Ascending aorta (tissue), 2 donors: Measurements from ENCODE around the gene PCID2. TPM values are rescaled to one million over a fixed set of nuclear protein-coding genes. Genes with fewer than 3 reads are reported as not detected.

Source experiments
- DNase-seq, 2 donors: peaks; one replicate each; pipeline ENCODE4 v3.0.0-alpha.2; 2019; ENCODE audit warnings: low spot score in 2 of 2
- H3K27ac ChIP-seq, 2 donors: fragments of 200-600 bp; sonication (generic); one replicate each; pipeline ENCODE4 v1.5.1; 2016 to 2017; ENCODE audit warnings: mild to moderate bottlenecking in 1 of 2
- H3K27me3 ChIP-seq: fragments of 200-600 bp; sonication (generic); one replicate; pipeline ENCODE4 v1.5.1; 2017
- H3K36me3 ChIP-seq, 2 donors: fragments of 200-600 bp; sonication (generic); one replicate each; pipeline ENCODE4 v1.5.1; 2016
- H3K4me1 ChIP-seq, 2 donors: fragments of 200-600 bp; sonication (generic); one replicate each; pipeline ENCODE4 v1.5.1; 2016 to 2017; ENCODE audit warnings: mild to moderate bottlenecking in 1 of 2
- H3K4me3 ChIP-seq, 2 donors: fragments of 200-600 bp; sonication (generic); one replicate each; pipeline ENCODE4 v1.5.1; 2016 to 2017; ENCODE audit warnings: mild to moderate bottlenecking in 1 of 2
- H3K9me3 ChIP-seq, 2 donors: fragments of 200-600 bp; sonication (generic); one replicate each; pipeline ENCODE4 v1.5.1; 2016
- intact Hi-C: fragments of 100-400 bp; cut with DNase I; formaldehyde crosslinking; loops from one replicate; pipeline ENCODE4 v1.15.1; 2023
- total RNA-seq: library from RNA; depleted of rRNA; stranded (reverse); fragments of >200 nt; gene quantifications from one replicate; pipeline ENCODE4 v1.1.0, GENCODE V29; 2016
- TF ChIP-seq, protein P1 (sequence below), 3 experiments: fragments of 200-600 bp in 2 of 3; fragments of 450-650 bp in 1 of 3; sonication (generic) in 2 of 3; IDR thresholded peaks; one replicate each; pipeline ENCODE4 v1.5.1; 2016 to 2019; ENCODE audit warnings: antibody characterized with exemption in 3 of 3, mild to moderate bottlenecking in 1 of 3, moderate library complexity in 1 of 3

PCID2 gene
- total RNA-seq, 1 donor from 2014 or later: 50.8 TPM

DNA sequence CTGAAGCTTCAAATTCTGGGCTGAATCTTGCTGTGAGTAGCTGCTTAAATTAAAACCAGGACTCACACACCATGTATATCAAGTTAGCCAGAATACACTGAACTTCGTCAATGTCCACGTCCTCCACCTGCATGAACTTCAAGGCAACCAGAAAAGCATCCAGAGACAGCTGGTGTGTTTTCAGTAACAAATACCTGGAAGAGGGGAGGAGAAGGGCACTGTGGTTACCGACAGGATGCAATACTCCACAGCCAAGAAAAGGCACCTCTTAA is 29.6 kb downstream of the PCID2 start:
- no peak overlapping the region for H3K4me3 ChIP-seq
- intact Hi-C loops: no loop called here
- no peaks in the 10 kb centered on the region for H3K9me3 ChIP-seq
- no peaks in the 10 kb centered on the region for H3K4me1 ChIP-seq
- no peaks in the 10 kb centered on the region for H3K27me3 ChIP-seq
- TF ChIP-seq, protein P1, sequence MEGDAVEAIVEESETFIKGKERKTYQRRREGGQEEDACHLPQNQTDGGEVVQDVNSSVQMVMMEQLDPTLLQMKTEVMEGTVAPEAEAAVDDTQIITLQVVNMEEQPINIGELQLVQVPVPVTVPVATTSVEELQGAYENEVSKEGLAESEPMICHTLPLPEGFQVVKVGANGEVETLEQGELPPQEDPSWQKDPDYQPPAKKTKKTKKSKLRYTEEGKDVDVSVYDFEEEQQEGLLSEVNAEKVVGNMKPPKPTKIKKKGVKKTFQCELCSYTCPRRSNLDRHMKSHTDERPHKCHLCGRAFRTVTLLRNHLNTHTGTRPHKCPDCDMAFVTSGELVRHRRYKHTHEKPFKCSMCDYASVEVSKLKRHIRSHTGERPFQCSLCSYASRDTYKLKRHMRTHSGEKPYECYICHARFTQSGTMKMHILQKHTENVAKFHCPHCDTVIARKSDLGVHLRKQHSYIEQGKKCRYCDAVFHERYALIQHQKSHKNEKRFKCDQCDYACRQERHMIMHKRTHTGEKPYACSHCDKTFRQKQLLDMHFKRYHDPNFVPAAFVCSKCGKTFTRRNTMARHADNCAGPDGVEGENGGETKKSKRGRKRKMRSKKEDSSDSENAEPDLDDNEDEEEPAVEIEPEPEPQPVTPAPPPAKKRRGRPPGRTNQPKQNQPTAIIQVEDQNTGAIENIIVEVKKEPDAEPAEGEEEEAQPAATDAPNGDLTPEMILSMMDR (IDR thresholded peaks at IDR 0.05): no peak
- H3K27ac ChIP-seq: no peak overlapping the region
- no peak for DNase-seq
- H3K36me3 ChIP-seq: peaks cover 73 to 91% of the 10 kb centered on the region in 2 donors

DNA sequence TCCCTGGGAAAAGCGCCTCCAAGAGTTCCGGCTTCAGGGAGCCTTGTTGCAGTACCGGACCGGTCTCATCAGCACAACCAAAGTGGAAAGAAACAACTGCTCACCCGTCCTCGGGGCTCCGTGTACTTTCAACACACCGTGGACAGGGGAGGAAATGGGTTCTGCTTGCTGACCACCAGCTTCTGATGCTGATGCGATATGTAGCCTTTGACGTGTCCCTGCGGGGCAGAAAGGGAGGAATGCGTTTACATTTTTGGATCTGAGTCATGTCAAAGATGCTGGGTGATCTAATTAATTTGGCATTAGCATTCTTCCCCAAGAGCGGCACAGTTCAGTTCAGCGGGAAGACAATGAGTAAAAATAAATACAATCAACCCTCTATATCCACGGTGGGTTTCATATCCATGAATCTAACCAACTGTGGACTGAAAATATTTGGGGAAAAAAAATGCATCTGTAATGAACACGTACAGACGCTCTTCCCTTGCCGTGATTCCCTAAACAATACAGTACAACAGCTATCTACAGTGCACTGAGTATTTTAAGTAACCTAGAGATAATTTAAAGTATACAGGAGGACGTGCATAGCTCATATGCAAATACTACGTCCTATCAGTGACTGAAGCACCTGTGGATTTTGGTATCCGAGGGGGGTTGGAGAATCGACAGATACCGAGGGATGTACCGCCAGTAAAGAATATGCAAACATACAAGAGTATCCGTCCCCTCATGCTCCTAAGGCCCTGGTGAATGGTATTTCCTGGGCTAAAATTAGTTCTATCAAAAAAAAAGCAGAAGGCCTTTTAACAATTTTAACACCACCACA is 30.2 kb downstream of the PCID2 start:
- DNase-seq: no peak
- intact Hi-C loops: no loop called here
- TF ChIP-seq, protein P1 (IDR thresholded peaks at IDR 0.05): no peak
- H3K27ac ChIP-seq: no peak overlapping the region
- H3K4me1 ChIP-seq: no peaks in the 10 kb centered on the region
- H3K4me3 ChIP-seq: no peak overlapping the region
- no peaks in the 10 kb centered on the region for H3K27me3 ChIP-seq
- peaks cover 68 to 90% of the 10 kb centered on the region in 2 donors for H3K36me3 ChIP-seq
- H3K9me3 ChIP-seq: no peaks in the 10 kb centered on the region

DNA sequence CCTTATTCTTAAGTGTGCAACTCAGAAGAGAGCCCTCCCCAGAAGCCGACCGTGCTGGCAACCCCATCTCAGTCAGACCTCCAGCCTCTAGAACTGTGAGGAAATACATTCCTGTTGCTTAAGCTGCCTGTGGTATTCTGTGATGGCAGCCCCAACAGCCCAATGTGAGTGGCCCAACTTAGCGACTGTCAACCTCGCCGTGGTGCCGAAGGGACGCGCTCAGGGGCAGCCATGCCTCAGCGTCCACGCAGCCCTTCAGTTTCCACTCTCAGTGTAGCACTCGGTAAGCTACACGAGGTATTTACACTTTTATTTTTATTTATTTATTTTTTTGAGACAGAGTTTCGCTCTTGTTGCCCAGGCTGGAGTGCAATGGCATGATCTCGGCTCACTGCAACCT is 31.6 kb downstream of the PCID2 start:
- no peak overlapping the region for H3K27ac ChIP-seq
- TF ChIP-seq, protein P1 (IDR thresholded peaks at IDR 0.05): no peak
- H3K4me3 ChIP-seq: no peak overlapping the region
- DNase-seq: no peak
- intact Hi-C loops: no loop called here
- H3K36me3 ChIP-seq: peaks cover 70 to 82% of the 10 kb centered on the region in 2 donors
- H3K9me3 ChIP-seq: no peaks in the 10 kb centered on the region
- H3K27me3 ChIP-seq: no peaks in the 10 kb centered on the region
- no peaks in the 10 kb centered on the region for H3K4me1 ChIP-seq

DNA sequence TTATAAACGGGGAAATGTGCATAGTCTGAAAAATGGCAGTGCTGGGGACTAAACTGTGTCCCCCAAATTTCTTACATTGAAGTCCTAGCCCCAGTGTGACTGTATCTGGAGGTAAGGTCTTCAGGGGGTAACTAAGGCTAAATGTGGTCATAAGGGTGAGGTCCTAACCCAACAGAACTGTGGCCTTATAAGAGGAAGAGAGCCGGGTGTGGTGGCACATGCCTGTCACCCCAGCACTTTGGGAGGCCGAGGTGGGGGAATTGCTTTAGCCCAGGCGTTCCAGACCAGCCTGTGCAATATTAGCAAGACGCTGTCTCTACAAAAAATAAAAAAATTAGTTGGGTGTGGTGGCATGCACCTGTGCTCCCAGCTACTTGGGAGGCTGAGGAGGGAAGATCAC is 32.2 kb downstream of the PCID2 start:
- H3K36me3 ChIP-seq: peaks cover 70 to 84% of the 10 kb centered on the region in 2 donors

DNA sequence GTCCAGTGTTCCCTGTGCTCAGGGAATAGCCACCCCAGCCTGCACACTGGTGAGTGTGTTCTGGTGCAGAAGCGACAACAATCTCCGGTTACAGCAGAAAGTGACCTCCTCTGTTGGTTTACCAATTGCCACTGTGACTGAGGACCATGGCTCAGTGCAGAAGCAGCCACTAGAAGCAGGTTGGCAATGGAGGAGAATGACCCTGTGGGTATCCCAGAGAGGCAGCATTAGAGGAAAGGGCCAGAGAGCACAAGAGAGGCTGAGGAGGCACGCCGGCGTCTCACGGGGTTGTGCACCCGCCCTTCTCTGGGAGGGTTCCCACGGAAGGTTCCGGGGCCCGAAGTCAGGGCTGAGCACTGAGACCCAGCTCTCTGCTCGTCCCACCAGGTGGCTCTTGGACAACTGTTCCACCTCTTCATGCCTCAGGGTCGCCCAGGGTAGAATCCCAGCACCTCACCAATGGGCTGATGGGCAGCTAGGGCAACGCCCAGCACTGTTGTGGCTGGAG is 36.0 kb downstream of the PCID2 start:
- H3K4me3 ChIP-seq: no peak overlapping the region
- H3K27ac ChIP-seq: no peak overlapping the region
- H3K4me1 ChIP-seq: no peaks in the 10 kb centered on the region
- no peaks in the 10 kb centered on the region for H3K27me3 ChIP-seq
- DNase-seq: peak in 1 of 2 donors; percentile 51
- TF ChIP-seq, protein P1 (IDR thresholded peaks at IDR 0.05): no peak
- peaks cover 39 to 52% of the 10 kb centered on the region in 2 donors for H3K36me3 ChIP-seq
- no peaks in the 10 kb centered on the region for H3K9me3 ChIP-seq
- intact Hi-C loops: no loop called here

More for the DNA sequence above, 32.2 kb downstream of the PCID2 start:
- Histone ChIP-seq H3K4me1 (no peaks in the 10 kb centered on the region), H3K4me3 (no peak overlapping the region), H3K27ac (no peak overlapping the region), H3K9me3 (no peaks in the 10 kb centered on the region), H3K27me3 (no peaks in the 10 kb centered on the region)
- no peak for DNase-seq
- intact Hi-C loops: no loop called here
- TF ChIP-seq, protein P1 (IDR thresholded peaks at IDR 0.05): no peak
